GM12864 (cell line): ENCODE measurements around the gene OR6M1.

Experiments used
- DNase-seq: peaks from one replicate; pipeline ENCODE4 v3.0.0-alpha.2; 2011; ENCODE audit warnings: low read depth
- H3K4me3 ChIP-seq: 2 replicates; pipeline ENCODE4 v1.5.1; 2011; ENCODE audit warnings: mild to moderate bottlenecking, low read depth, low read length, control low read depth
- TF ChIP-seq, protein P1 (sequence below): IDR thresholded peaks from 2 replicates; pipeline ENCODE4 v1.5.1; 2011; ENCODE audit warnings: low read depth, mild to moderate bottlenecking, moderate library complexity, low read length, control low read depth, inconsistent platforms; ENCODE audit errors: missing control alignments

Gene OR6M1, protein sequence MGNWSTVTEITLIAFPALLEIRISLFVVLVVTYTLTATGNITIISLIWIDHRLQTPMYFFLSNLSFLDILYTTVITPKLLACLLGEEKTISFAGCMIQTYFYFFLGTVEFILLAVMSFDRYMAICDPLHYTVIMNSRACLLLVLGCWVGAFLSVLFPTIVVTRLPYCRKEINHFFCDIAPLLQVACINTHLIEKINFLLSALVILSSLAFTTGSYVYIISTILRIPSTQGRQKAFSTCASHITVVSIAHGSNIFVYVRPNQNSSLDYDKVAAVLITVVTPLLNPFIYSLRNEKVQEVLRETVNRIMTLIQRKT

GRCh38 chr11:123806249-123806648, at the start of gene OR6M1:
TSS of gene OR6M1 (minus strand) at chr11:123806349. CDS start at chr11:123806349, 0 bp downstream.
- TF ChIP-seq, protein P1, sequence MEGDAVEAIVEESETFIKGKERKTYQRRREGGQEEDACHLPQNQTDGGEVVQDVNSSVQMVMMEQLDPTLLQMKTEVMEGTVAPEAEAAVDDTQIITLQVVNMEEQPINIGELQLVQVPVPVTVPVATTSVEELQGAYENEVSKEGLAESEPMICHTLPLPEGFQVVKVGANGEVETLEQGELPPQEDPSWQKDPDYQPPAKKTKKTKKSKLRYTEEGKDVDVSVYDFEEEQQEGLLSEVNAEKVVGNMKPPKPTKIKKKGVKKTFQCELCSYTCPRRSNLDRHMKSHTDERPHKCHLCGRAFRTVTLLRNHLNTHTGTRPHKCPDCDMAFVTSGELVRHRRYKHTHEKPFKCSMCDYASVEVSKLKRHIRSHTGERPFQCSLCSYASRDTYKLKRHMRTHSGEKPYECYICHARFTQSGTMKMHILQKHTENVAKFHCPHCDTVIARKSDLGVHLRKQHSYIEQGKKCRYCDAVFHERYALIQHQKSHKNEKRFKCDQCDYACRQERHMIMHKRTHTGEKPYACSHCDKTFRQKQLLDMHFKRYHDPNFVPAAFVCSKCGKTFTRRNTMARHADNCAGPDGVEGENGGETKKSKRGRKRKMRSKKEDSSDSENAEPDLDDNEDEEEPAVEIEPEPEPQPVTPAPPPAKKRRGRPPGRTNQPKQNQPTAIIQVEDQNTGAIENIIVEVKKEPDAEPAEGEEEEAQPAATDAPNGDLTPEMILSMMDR: no peak
- no peak within 1 kb of the TSS for H3K4me3 ChIP-seq

GRCh38 chr11:123853038-123853437, 46.9 kb upstream of the OR6M1 start:
- TF ChIP-seq, protein P1: no peak
- DNase-seq: no peak
- H3K4me3 ChIP-seq: no peak overlapping the region

More at GRCh38 chr11:123806249-123806648, at the start of gene OR6M1:
- no peak for DNase-seq

- no peak overlapping the region for H3K4me3 ChIP-seq
- no peak for DNase-seq
- TF ChIP-seq, protein P1: no peak
These were observed 46.2 kb upstream of the OR6M1 start for GRCh38 chr11:123852321-123852720.

- no peak overlapping the region for H3K4me3 ChIP-seq
- no peak for DNase-seq
- TF ChIP-seq, protein P1: no peak
These were observed 45.0 kb upstream of the OR6M1 start for GRCh38 chr11:123851110-123851509.

DNA sequence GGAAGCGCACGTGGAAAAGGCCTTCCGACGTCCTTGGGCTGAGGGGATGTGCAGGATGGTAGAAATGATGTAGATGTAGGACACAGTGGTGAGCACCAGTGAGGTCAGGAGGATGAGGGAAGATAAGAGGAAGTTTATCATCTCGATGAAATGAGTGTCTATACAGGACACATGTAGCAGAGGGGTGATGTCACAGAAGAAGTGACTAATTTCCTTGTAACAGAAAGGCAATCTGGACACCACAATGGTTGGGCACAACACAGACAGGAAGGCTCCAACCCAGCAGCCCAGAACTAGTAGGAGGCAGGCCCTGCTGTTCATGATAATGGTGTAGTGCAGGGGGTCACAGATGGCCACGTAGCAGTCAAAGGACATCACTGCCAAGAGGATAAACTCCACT, 35.0 kb upstream of the OR6M1 start:
- TF ChIP-seq, protein P1: no peak
- no peak for DNase-seq
- H3K4me3 ChIP-seq: no peak overlapping the region

- no peak overlapping the region for H3K4me3 ChIP-seq
- TF ChIP-seq, protein P1: no peak
- DNase-seq: no peak
These were observed 33.0 kb upstream of the OR6M1 start for GRCh38 chr11:123839131-123839530.

DNA sequence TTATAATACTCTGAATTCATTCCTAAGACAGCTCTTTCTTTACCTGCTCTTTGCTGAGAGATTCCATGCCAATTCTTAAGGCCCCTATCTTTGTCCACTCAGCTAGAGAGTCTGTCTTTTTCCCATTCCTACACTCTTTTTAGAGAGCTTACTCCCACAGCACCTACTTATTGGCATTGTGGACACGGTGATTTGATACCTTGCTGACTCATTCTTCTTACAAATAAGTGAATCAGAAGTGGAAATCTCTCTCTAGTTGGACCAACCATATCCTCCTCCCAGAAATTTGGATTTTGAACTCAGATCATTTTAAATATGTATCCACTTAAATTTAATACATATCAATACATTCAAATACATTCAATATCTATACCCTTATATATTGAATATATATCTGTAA, 32.5 kb upstream of the OR6M1 start:
- TF ChIP-seq, protein P1: no peak
- DNase-seq: no peak
- no peak overlapping the region for H3K4me3 ChIP-seq
